Fibroblast of lung (primary cell): ENCODE results near the gene C12orf42. TPM values are rescaled to one million over a fixed set of nuclear protein-coding genes. Genes with fewer than 3 reads are reported as not detected.

Experiments
- DNase-seq, 2 donors: peaks; one replicate each; pipeline versions ENCODE4 v3.0.0 to v3.0.0-alpha.2; 2010; ENCODE audit warnings: low read depth in 2 of 2
- H2AFZ ChIP-seq: 2 replicates; pipeline ENCODE4 v1.5.1; 2012; ENCODE audit warnings: low read length, control low read depth, inconsistent platforms
- H3K27ac ChIP-seq: 2 replicates; pipeline ENCODE4 v1.5.1; 2011; ENCODE audit warnings: low read length, control low read depth; ENCODE audit not compliant: insufficient read depth
- H3K27me3 ChIP-seq: 2 replicates; pipeline ENCODE4 v1.5.1; 2011; ENCODE audit warnings: mild to moderate bottlenecking, low read length; ENCODE audit not compliant: control insufficient read depth, insufficient read depth
- H3K36me3 ChIP-seq: 2 replicates; pipeline ENCODE4 v1.5.1; 2011; ENCODE audit warnings: low read length; ENCODE audit not compliant: control insufficient read depth, insufficient read depth
- H3K4me1 ChIP-seq: 2 replicates; pipeline ENCODE4 v1.5.1; 2011; ENCODE audit warnings: low read length; ENCODE audit not compliant: control insufficient read depth, insufficient read depth; ENCODE audit errors: extremely low read depth
- H3K4me2 ChIP-seq: 2 replicates; pipeline ENCODE4 v1.5.1; 2011; ENCODE audit warnings: low read length, control low read depth; ENCODE audit not compliant: insufficient read depth; ENCODE audit errors: extremely low read depth
- H3K4me3 ChIP-seq, 4 experiments: fragments of 200-600 bp in 1 of 4; sonication (generic) in 1 of 4; replicated peaks in 1 of 4; 2 replicates each; pipeline ENCODE4 v1.5.1; 2011 to 2016; ENCODE audit warnings: low read length in 4 of 4, low read depth in 3 of 4, mild to moderate bottlenecking in 3 of 4, control low read depth in 2 of 4, inconsistent platforms in 1 of 4, mixed read lengths in 1 of 4; ENCODE audit not compliant: insufficient read depth in 1 of 4; ENCODE audit errors: control extremely low read depth in 1 of 4
- H3K79me2 ChIP-seq: 2 replicates; pipeline ENCODE4 v1.5.1; 2012; ENCODE audit warnings: mild to moderate bottlenecking, low read length, inconsistent platforms; ENCODE audit not compliant: control insufficient read depth, insufficient read depth
- H3K9ac ChIP-seq: 2 replicates; pipeline ENCODE4 v1.5.1; 2011; ENCODE audit warnings: mild to moderate bottlenecking, low read length, control low read depth; ENCODE audit not compliant: insufficient read depth
- H3K9me3 ChIP-seq: 2 replicates; pipeline ENCODE4 v1.5.1; 2012; ENCODE audit warnings: low read depth, low read length; ENCODE audit not compliant: control insufficient read depth, insufficient read depth
- H4K20me1 ChIP-seq: 2 replicates; pipeline ENCODE4 v1.5.1; 2011; ENCODE audit warnings: low read length; ENCODE audit not compliant: control insufficient read depth, insufficient read depth; ENCODE audit errors: extremely low read depth
- CTCF ChIP-seq, 2 donors: IDR thresholded peaks in 1 of 2; conservative IDR thresholded peaks in 1 of 2; 1 replicate in 1 of 2; 2 replicates in 1 of 2; pipeline ENCODE4 v1.5.1; 2011 to 2012; ENCODE audit warnings: low read length in 2 of 2, control low read depth in 1 of 2, inconsistent platforms in 1 of 2, low read depth in 1 of 2, mild to moderate bottlenecking in 1 of 2
- EZH2 ChIP-seq: IDR thresholded peaks from 2 replicates; pipeline ENCODE4 v1.5.1; 2012; ENCODE audit warnings: low read length, control low read depth, mild to moderate bottlenecking; ENCODE audit errors: missing control alignments
- polyA plus RNA-seq, 2 donors: library from polyadenylated mRNA; depleted of rRNA in 1 of 2; stranded (reverse) in 1 of 2; unstranded in 1 of 2; fragments of >200 nt; gene quantifications; 2 replicates each; pipeline ENCODE4 v1.2.1, GENCODE V29; 2011 to 2012; ENCODE audit warnings: missing spikeins in 1 of 2
- total RNA-seq: library from RNA; depleted of rRNA; stranded (reverse); fragments of >200 nt; gene quantifications from 2 replicates; pipeline ENCODE4 v1.2.1, GENCODE V29; 2014

Gene C12orf42
- total and polyA plus RNA-seq, 2 donors (not counting 1 experiment from before 2014, with no cell fraction given): not detected

DNA sequence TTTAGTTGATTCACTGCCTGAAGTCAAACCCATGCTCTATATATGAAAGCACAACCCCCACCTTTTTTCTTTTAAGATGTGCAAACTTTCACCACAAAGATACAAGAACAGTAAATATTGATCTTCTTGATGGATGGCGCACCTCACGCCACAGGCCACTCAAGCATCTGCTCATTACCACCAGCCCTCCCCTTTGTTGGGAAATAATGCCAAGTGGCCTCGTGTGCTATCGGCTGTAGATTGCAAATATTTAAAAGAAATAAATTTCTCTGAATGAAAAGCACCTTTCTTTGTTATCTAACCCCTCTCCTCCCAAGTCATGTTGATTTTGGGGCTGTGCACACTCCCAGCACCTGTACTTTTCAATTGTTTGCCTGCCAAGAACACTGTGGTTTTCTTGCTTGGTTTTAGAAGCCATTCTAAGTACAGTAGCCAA lies 122.7 kb downstream of the C12orf42 start:
- H3K79me2 ChIP-seq: no peaks in the 10 kb centered on the region
- no peak overlapping the region for H2AFZ ChIP-seq
- no peak overlapping the region for H3K4me2 ChIP-seq
- H3K36me3 ChIP-seq: no peaks in the 10 kb centered on the region
- H3K4me1 ChIP-seq: no peaks in the 10 kb centered on the region
- no peak overlapping the region for H3K27ac ChIP-seq
- H3K9me3 ChIP-seq: no peaks in the 10 kb centered on the region
- H3K9ac ChIP-seq: no peak overlapping the region
- DNase-seq: no peak
- no peak overlapping the region for H3K4me3 ChIP-seq
- no peaks in the 10 kb centered on the region for H3K27me3 ChIP-seq
- TF ChIP-seq CTCF (conservative IDR thresholded peaks at IDR 0.05 in 1 of 2, IDR thresholded peaks at IDR 0.05 in 1 of 2; ENCODE audit: low read depth in 1 of 2, low read length in 2 of 2): no peak
- no peaks in the 10 kb centered on the region for H4K20me1 ChIP-seq

DNA sequence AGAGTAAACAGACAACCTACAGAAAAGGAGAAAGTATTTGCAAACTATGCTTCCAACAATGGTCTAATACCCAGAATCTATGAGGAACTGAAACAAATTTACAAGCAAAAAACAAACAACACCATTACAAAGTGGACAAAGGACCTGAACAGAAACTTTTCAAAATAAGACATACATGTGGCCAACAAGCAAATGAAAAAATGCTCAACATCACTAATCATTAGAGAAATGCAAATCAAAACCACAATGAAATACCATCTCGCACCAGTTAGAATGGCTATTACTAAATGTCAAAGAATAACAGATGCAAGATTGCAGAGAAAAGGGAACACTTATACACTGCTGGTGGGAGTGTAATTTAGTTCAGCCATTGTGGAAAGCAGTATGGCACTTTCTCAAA lies 125.8 kb downstream of the C12orf42 start:
- Histone ChIP-seq H3K36me3 (no peaks in the 10 kb centered on the region), H4K20me1 (no peaks in the 10 kb centered on the region)

GRCh38 chr12:103368167-103368566 lies 127.6 kb downstream of the C12orf42 start:
- TF ChIP-seq CTCF (conservative IDR thresholded peaks at IDR 0.05 in 1 of 2, IDR thresholded peaks at IDR 0.05 in 1 of 2; ENCODE audit: low read depth in 1 of 2, low read length in 2 of 2) (no peak), EZH2 (no peak)
- Histone ChIP-seq H3K4me1 (no peaks in the 10 kb centered on the region), H3K79me2 (no peaks in the 10 kb centered on the region), H3K9me3 (no peaks in the 10 kb centered on the region), H3K9ac (no peak overlapping the region), H3K27ac (no peak overlapping the region), H3K4me3 (no peak overlapping the region), H3K4me2 (no peak overlapping the region), H2AFZ (no peak overlapping the region), H3K36me3 (no peaks in the 10 kb centered on the region), H3K27me3 (no peaks in the 10 kb centered on the region), H4K20me1 (no peaks in the 10 kb centered on the region)
- DNase-seq: no peak

More for the DNA sequence above, 125.8 kb downstream of the C12orf42 start:
- TF ChIP-seq CTCF (conservative IDR thresholded peaks at IDR 0.05 in 1 of 2, IDR thresholded peaks at IDR 0.05 in 1 of 2; ENCODE audit: low read depth in 1 of 2, low read length in 2 of 2) (no peak), EZH2 (no peak)
- Histone ChIP-seq H3K27me3 (no peaks in the 10 kb centered on the region), H3K27ac (no peak overlapping the region), H3K9ac (no peak overlapping the region), H3K9me3 (no peaks in the 10 kb centered on the region), H3K4me3 (no peak overlapping the region), H2AFZ (no peak overlapping the region), H3K4me2 (no peak overlapping the region), H3K4me1 (no peaks in the 10 kb centered on the region), H3K79me2 (no peaks in the 10 kb centered on the region)
- DNase-seq: no peak
